A172 (cell line): ENCODE data around the gene S100A10. TPM values are rescaled to one million over a fixed set of nuclear protein-coding genes. Genes with fewer than 3 reads are reported as not detected.

Experiments used
- DNase-seq: peaks from one replicate; pipeline ENCODE4 v3.0.0-alpha.2; 2015; ENCODE audit warnings: low spot score
- total RNA-seq: library from RNA; depleted of rRNA; stranded (reverse); fragments of >200 nt; shearing (Covaris generic); gene quantifications from 2 replicates; pipeline ENCODE4 v1.2.3, GENCODE V29; 2014; rRNA removed

The S100A10 gene
- total RNA-seq, 1 experiment from 2014 or later, result 801 TPM

GRCh38 chr1:151935894-151936602 lies 57.6 kb downstream of the S100A10 start:
- DNase-seq, result no peak

- peak; percentile 39 for DNase-seq
Measured at GRCh38 chr1:151935154-151935553, 58.5 kb downstream of the S100A10 start.

GRCh38 chr1:151934048-151934493 lies 59.6 kb downstream of the S100A10 start:
- peak; percentile 75 for DNase-seq

Other genes with a start within 250 kb of the S100A10 start
- gene MRPL9, start 230.4 kb downstream of the S100A10 start, total RNA-seq, result 275 and 300 TPM in 2 replicates
- 24.2 and 25.1 TPM in 2 replicates for gene TDRKH, start 203.4 kb downstream of the S100A10 start, total RNA-seq
- gene LINGO4, start 188.4 kb downstream of the S100A10 start, total RNA-seq, result not detected in 2 replicates
- gene RORC, start 162.1 kb downstream of the S100A10 start, total RNA-seq, result 0.12 and 0.14 TPM in 2 replicates
- not detected in 2 replicates for gene C2CD4D, start 154.0 kb downstream of the S100A10 start, total RNA-seq
- not detected in 2 replicates for gene THEM5, start 140.1 kb downstream of the S100A10 start, total RNA-seq
- 9.5 and 11.2 TPM in 2 replicates for gene THEM4, start 84.3 kb downstream of the S100A10 start, total RNA-seq
- 517 and 658 TPM in 2 replicates for gene S100A11, start 43.1 kb upstream of the S100A10 start, total RNA-seq
- gene TCHHL1, start 95.2 kb upstream of the S100A10 start, total RNA-seq, result not detected in 2 replicates
- 0.02 TPM in 1 of 2 replicates, not detected in the other for gene TCHH, start 121.6 kb upstream of the S100A10 start, total RNA-seq
- not detected in 2 replicates for gene RPTN, start 165.4 kb upstream of the S100A10 start, total RNA-seq
- not detected in 2 replicates for gene HRNR, start 230.3 kb upstream of the S100A10 start, total RNA-seq